SU-DHL-6 (cell line): ENCODE data around the gene XIRP1.
"Not testable (repeated sequence)": the region's sequence is repeated elsewhere in the genome, so short reads cannot be mapped to it uniquely, and the experiment has no call there.

Experiments
- H2AFZ ChIP-seq: fragments of 200-600 bp; sonication (generic); 2 replicates; pipeline ENCODE4 v1.6.1; 2014; ENCODE audit warnings: low read depth, mild to moderate bottlenecking, moderate library complexity, mixed read lengths, antibody characterized with exemption, low read length; ENCODE audit not compliant: severe bottlenecking
- H3F3A ChIP-seq: fragments of 200-600 bp; shearing (Covaris generic); 2 replicates; pipeline ENCODE4 v1.6.0; 2016; ENCODE audit warnings: antibody characterized with exemption, mild to moderate bottlenecking; ENCODE audit not compliant: insufficient read depth
- H3K27ac ChIP-seq: fragments of 200-600 bp; sonication (generic); 2 replicates; pipeline ENCODE4 v1.5.1; 2016; ENCODE audit warnings: low read depth, mild to moderate bottlenecking, low read length, moderate library complexity, mixed read lengths
- H3K27me3 ChIP-seq: fragments of 200-600 bp; sonication (generic), shearing (Covaris generic); 2 replicates; pipeline ENCODE4 v1.6.0; 2014; ENCODE audit warnings: mild to moderate bottlenecking, low read length
- H3K36me3 ChIP-seq: fragments of 200-600 bp; sonication (generic); 2 replicates; pipeline ENCODE4 v1.6.1; 2014; ENCODE audit warnings: mild to moderate bottlenecking, low read length, mixed read lengths
- H3K4me2 ChIP-seq: fragments of 300-600, 200-600 bp; shearing (Covaris generic), sonication (generic); 2 replicates; pipeline ENCODE4 v1.6.0; 2014; ENCODE audit warnings: low read length, low read depth, mild to moderate bottlenecking; ENCODE audit not compliant: poor library complexity, severe bottlenecking
- H3K4me3 ChIP-seq: fragments of 200-600 bp; sonication (generic); 2 replicates; pipeline ENCODE4 v1.5.1; 2014; ENCODE audit warnings: antibody characterized with exemption, low read length, mild to moderate bottlenecking, mixed read lengths; ENCODE audit not compliant: insufficient read depth, poor library complexity, severe bottlenecking
- H3K79me2 ChIP-seq: fragments of 200-600 bp; sonication (generic); 2 replicates; pipeline ENCODE4 v1.6.1; 2014; ENCODE audit warnings: mild to moderate bottlenecking, low read length, moderate library complexity; ENCODE audit not compliant: insufficient read depth
- H3K9ac ChIP-seq: fragments of 200-600 bp; sonication (generic); 2 replicates; pipeline ENCODE4 v1.7.0; 2014; ENCODE audit warnings: mild to moderate bottlenecking, low read length
- H3K9me2 ChIP-seq: fragments of 200-600 bp; sonication (generic); replicated peaks from 2 replicates; pipeline ENCODE4 v1.6.1; 2014; ENCODE audit warnings: low read length; ENCODE audit not compliant: insufficient read depth
- H3K9me3 ChIP-seq: fragments of 200-600 bp; sonication (generic); 2 replicates; pipeline ENCODE4 v1.6.1; 2014; ENCODE audit warnings: low read length, mixed read lengths; ENCODE audit not compliant: insufficient read depth
- H4K20me1 ChIP-seq: fragments of 200-600 bp; sonication (generic); 2 replicates; pipeline ENCODE4 v1.6.1; 2014; ENCODE audit warnings: low read depth, mild to moderate bottlenecking, antibody characterized with exemption, low read length, moderate library complexity, mixed read lengths
- CTCF ChIP-seq: fragments of 200-600 bp; sonication (generic); IDR thresholded peaks from one replicate; pipeline ENCODE4 v1.5.1; 2017; ENCODE audit warnings: antibody characterized with exemption, mild to moderate bottlenecking, low read length, moderate library complexity; ENCODE audit not compliant: insufficient read depth, poor library complexity, severe bottlenecking
- EZH2phosphoT487 ChIP-seq: fragments of 200-600 bp; sonication (generic), shearing (Covaris generic); conservative IDR thresholded peaks from 2 replicates; pipeline ENCODE4 v1.6.1; 2018; ENCODE audit warnings: mild to moderate bottlenecking, antibody characterized with exemption, low read length, moderate library complexity, mixed read lengths

Gene XIRP1

DNA sequence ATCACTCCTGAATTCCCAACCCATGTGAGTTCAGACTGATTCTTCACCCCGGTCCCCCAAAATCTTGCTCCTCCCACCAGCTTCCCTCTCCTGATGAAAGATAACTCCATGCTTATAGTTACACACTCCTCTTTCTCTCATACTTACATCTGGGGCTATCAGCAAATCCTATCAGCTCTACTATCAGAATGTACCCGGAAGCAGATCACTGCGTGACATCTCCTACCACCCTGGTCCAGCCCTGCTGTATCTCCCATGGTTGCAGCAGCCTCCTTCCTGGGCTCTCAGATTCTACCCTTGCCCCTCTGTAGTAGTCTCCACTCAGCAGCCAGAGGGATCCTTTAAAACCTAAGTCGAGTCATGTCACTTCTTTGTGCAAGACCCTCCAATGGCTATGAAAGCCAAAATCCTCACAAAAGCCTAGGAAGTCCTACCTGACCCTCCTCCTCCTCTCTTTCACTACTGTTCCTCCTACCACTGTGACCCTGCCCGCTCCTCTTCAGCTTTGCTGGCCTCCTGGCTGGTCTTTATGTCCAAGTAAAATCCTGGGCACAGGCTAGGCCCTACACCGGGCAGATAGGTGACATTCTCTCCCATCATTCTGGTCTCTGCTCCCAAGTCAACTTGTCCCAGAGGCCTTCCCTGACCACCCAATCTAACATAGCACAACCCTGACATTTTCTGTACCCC lies 16.2 kb downstream of the XIRP1 start:
- H3K4me3 ChIP-seq = no peak overlapping the region
- H3F3A ChIP-seq = peaks cover 1% of the 10 kb centered on the region; the same call in 1 of the 2 replicates
- no peaks in the 10 kb centered on the region for H3K9me3 ChIP-seq
- H2AFZ ChIP-seq = no peak overlapping the region
- H3K79me2 ChIP-seq = no peaks in the 10 kb centered on the region
- no peaks in the 10 kb centered on the region for H3K36me3 ChIP-seq
- H3K27ac ChIP-seq = no peak overlapping the region
- H3K4me2 ChIP-seq = no peak overlapping the region
- H3K9me2 ChIP-seq = no peaks in the 10 kb centered on the region
- H3K9ac ChIP-seq = no peak overlapping the region
- H4K20me1 ChIP-seq = no peaks in the 10 kb centered on the region
- H3K27me3 ChIP-seq = no peaks in the 10 kb centered on the region
- TF ChIP-seq EZH2phosphoT487 (no peak), CTCF (no peak)

DNA sequence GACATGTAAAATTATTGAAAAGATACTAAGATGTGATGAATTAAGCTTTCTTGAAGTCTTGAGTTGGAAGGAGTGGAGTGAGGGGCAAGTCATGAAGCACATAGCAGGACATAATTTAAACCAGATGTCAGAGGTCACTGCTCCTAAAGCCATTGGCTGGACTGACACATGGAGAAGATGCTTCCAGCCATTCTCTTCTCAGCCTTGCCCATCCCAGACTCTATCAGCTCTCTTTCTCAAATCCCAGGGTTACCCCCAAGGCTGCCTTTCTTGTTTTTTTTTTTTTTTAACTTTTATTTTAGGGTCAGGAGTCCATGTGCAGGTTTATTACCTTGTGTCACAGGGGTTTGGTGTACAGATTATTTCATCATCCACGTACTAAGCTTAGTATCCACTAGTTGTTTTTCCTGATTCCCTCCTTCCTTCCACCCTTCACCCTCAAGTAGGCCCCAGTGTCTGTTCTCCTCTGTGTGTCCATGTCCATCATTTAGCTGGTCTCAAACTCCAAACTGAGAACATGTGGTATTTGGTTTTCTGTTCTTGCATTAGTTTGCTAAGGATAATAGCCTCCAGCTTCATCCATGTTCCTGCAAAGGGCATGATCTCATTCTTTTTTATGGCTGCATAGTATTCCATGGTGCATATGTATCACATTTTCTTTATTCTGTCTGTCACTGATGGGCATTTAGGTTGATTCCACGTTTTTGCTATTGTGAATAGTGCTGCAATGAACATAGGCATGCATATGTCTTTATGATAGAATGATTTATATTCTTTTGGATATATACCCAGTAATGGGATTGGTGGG lies 18.9 kb downstream of the XIRP1 start:
- Histone ChIP-seq H3K9me3 (no peaks in the 10 kb centered on the region), H3K79me2 (no peaks in the 10 kb centered on the region), H3K9ac (no peak overlapping the region), H4K20me1 (no peaks in the 10 kb centered on the region), H3K36me3 (no peaks in the 10 kb centered on the region), H3K27ac (no peak overlapping the region), H3K4me3 (no peak overlapping the region), H3F3A (no peaks in the 10 kb centered on the region; the same call in 1 of the 2 replicates), H3K27me3 (no peaks in the 10 kb centered on the region), H2AFZ (no peak overlapping the region), H3K9me2 (no peaks in the 10 kb centered on the region), H3K4me2 (no peak overlapping the region)
- TF ChIP-seq EZH2phosphoT487 = no peak
- no peak for TF ChIP-seq CTCF

- TF ChIP-seq CTCF (no peak), EZH2phosphoT487 (no peak)
- no peak overlapping the region for H2AFZ ChIP-seq
- no peak overlapping the region for H3K4me3 ChIP-seq
- no peaks in the 10 kb centered on the region for H3K36me3 ChIP-seq
- no peak overlapping the region for H3K4me2 ChIP-seq
- no peaks in the 10 kb centered on the region for H3K9me2 ChIP-seq
- H3K9ac ChIP-seq = no peak overlapping the region
- no peaks in the 10 kb centered on the region for H3K9me3 ChIP-seq
- no peak overlapping the region for H3K27ac ChIP-seq
- no peaks in the 10 kb centered on the region for H3K79me2 ChIP-seq
- H3K27me3 ChIP-seq = no peaks in the 10 kb centered on the region
- H3F3A ChIP-seq = no peaks in the 10 kb centered on the region
- H4K20me1 ChIP-seq = no peaks in the 10 kb centered on the region
Observed at GRCh38 chr3:39171860-39172259, 20.5 kb downstream of the XIRP1 start.

GRCh38 chr3:39170877-39171276 lies 21.5 kb downstream of the XIRP1 start:
- not testable (repeated sequence) for H3K36me3 ChIP-seq, H3K27ac ChIP-seq, H3K4me3 ChIP-seq

More at GRCh38 chr3:39170877-39171276, 21.5 kb downstream of the XIRP1 start:
- H4K20me1 ChIP-seq, H3K79me2 ChIP-seq, H3F3A ChIP-seq, H2AFZ ChIP-seq, H3K9me3 ChIP-seq, H3K4me2 ChIP-seq, H3K27me3 ChIP-seq, H3K9me2 ChIP-seq, H3K9ac ChIP-seq: not testable (repeated sequence)
